Muscle layer of duodenum (tissue), 2 donors: Measurements from ENCODE around the gene KSR2.
"Not testable (repeated sequence)": the region's sequence is repeated elsewhere in the genome, so short reads cannot be mapped to it uniquely, and the experiment has no call there.

Experiments used
- H3K27ac ChIP-seq: one replicate; pipeline ENCODE4 v1.7.0; 2013; ENCODE audit warnings: mild to moderate bottlenecking, low read length
- H3K27me3 ChIP-seq: one replicate; pipeline ENCODE4 v1.7.0; 2013; ENCODE audit warnings: low read depth, mild to moderate bottlenecking, control low read depth, low read length
- H3K36me3 ChIP-seq, 2 donors: one replicate each; pipeline ENCODE4 v1.7.0; 2013; ENCODE audit warnings: low read length in 2 of 2, control low read depth in 1 of 2, mild to moderate bottlenecking in 1 of 2; ENCODE audit not compliant: insufficient read depth in 2 of 2, control insufficient read depth in 1 of 2
- H3K4me1 ChIP-seq, 2 donors: one replicate each; pipeline ENCODE4 v1.7.0; 2013; ENCODE audit warnings: low read length in 2 of 2, mild to moderate bottlenecking in 2 of 2, control low read depth in 1 of 2, moderate library complexity in 1 of 2; ENCODE audit not compliant: insufficient read depth in 2 of 2, control insufficient read depth in 1 of 2
- H3K4me3 ChIP-seq, 2 donors: one replicate each; pipeline ENCODE4 v1.7.0; 2013; ENCODE audit warnings: low read length in 2 of 2, low read depth in 1 of 2, mild to moderate bottlenecking in 1 of 2
- H3K9me3 ChIP-seq, 2 donors: one replicate each; pipeline ENCODE4 v1.7.0; 2013; ENCODE audit warnings: low read length in 2 of 2, control low read depth in 1 of 2, mild to moderate bottlenecking in 1 of 2; ENCODE audit not compliant: control insufficient read depth in 1 of 2
- donor health status: healthy.

Gene KSR2

GRCh38 chr12:117774941-117775775 is 193.6 kb downstream of the KSR2 start:
- Histone ChIP-seq H3K27me3 (no peaks in the 10 kb centered on the region), H3K4me3 (no peak overlapping the region), H3K27ac (no peak overlapping the region), H3K4me1 (no peaks in the 10 kb centered on the region), H3K9me3 (no peaks in the 10 kb centered on the region), H3K36me3 (no peaks in the 10 kb centered on the region)

DNA sequence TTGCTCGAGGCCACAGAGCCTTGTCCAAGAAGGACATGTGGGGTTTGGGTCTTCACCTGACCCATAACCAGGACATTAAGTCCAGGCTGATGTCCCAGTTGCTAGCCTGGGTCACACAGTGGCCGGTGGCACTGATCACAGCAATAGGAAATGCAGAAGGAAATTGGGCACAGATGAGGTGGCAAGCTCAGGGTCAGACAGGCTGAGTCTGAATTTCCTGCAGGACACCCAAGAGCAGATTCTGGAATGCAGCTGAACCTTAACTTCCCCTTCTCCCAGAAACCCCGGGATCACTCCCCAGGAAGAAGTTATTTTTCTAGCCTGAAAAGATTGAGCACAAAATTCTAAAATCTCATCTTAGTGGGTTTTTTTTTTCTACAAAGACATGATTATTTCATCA is 199.9 kb downstream of the KSR2 start:
- H3K27ac ChIP-seq: no peak overlapping the region
- no peaks in the 10 kb centered on the region for H3K36me3 ChIP-seq
- H3K9me3 ChIP-seq: peaks cover 0 to 12% of the 10 kb centered on the region in 2 donors
- H3K27me3 ChIP-seq: no peaks in the 10 kb centered on the region
- H3K4me1 ChIP-seq: no peaks in the 10 kb centered on the region
- no peak overlapping the region for H3K4me3 ChIP-seq

DNA sequence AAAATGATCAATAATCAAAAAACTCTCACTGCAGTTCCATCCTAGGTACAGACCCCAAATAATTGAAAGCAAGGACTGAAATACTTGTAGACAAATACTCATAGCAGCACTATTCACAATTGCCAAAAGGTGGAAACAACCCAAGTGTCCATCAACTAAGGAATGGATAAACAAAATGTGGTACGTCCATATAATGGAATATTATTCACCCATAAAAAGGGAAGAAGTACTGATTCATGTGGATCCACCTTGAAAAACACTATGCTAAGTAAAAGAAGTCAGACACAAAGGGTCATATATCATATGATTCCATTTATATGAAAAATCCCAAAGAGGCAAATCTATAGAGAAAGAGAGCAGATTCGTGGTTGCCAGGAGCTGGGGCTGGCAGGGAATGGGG is 202.8 kb downstream of the KSR2 start:
- Histone ChIP-seq H3K9me3 (peaks cover 0 to 12% of the 10 kb centered on the region in 2 donors), H3K4me3 (peak overlapping the region in 1 of 2 donors; percentile 7), H3K4me1 (no peaks in the 10 kb centered on the region), H3K27ac (no peak overlapping the region), H3K27me3 (no peaks in the 10 kb centered on the region), H3K36me3 (no peaks in the 10 kb centered on the region)

- Histone ChIP-seq H3K27me3 (no peaks in the 10 kb centered on the region), H3K4me1 (no peaks in the 10 kb centered on the region), H3K4me3 (no peak overlapping the region), H3K27ac (no peak overlapping the region), H3K36me3 (no peaks in the 10 kb centered on the region), H3K9me3 (peaks cover 0 to 12% of the 10 kb centered on the region in 2 donors)
These were observed 206.6 kb downstream of the KSR2 start for GRCh38 chr12:117762143-117762542.

- Histone ChIP-seq H3K9me3 (peaks cover 0 to 11% of the 10 kb centered on the region in 2 donors), H3K4me3 (no peak overlapping the region), H3K27ac (no peak overlapping the region), H3K4me1 (no peaks in the 10 kb centered on the region), H3K36me3 (no peaks in the 10 kb centered on the region), H3K27me3 (no peaks in the 10 kb centered on the region)
These were observed 207.2 kb downstream of the KSR2 start for GRCh38 chr12:117761528-117762100.

GRCh38 chr12:117760990-117761389 is 207.8 kb downstream of the KSR2 start:
- peaks cover 0 to 4% of the 10 kb centered on the region in 2 donors for H3K9me3 ChIP-seq
- no peaks in the 10 kb centered on the region for H3K36me3 ChIP-seq
- H3K4me1 ChIP-seq: no peaks in the 10 kb centered on the region
- no peak overlapping the region for H3K4me3 ChIP-seq
- H3K27ac ChIP-seq: no peak overlapping the region
- no peaks in the 10 kb centered on the region for H3K27me3 ChIP-seq

GRCh38 chr12:117750657-117751056 is 218.1 kb downstream of the KSR2 start:
- Histone ChIP-seq H3K4me3 (no peak overlapping the region), H3K4me1 (no peaks in the 10 kb centered on the region), H3K27ac (no peak overlapping the region), H3K27me3 (no peaks in the 10 kb centered on the region), H3K9me3 (no peaks in the 10 kb centered on the region), H3K36me3 (no peaks in the 10 kb centered on the region)

DNA sequence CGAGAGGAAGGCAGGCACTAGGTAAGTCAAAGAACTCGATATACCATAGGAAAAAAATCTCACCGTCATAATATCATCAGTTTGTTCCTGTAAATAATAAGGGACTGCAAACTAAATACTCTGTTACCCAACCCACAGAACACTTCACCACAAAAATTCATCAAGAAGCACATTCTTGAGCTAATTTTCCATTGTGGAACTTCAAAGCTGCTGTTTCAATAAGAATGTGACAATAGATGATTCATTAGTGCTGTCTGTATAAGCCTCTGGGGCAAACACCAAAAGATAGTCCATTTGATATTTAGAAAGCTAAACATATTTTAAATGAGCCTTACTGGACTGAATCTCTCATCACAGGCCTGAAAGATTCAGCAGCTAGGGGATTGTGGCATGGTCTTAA is 219.4 kb downstream of the KSR2 start:
- Histone ChIP-seq H3K4me3 (no peak overlapping the region), H3K27ac (no peak overlapping the region), H3K9me3 (no peaks in the 10 kb centered on the region)

GRCh38 chr12:117746358-117746757 is 222.4 kb downstream of the KSR2 start:
- H3K27ac ChIP-seq, H3K4me1 ChIP-seq, H3K36me3 ChIP-seq, H3K27me3 ChIP-seq, H3K4me3 ChIP-seq, H3K9me3 ChIP-seq: not testable (repeated sequence)

More for the DNA sequence above, 219.4 kb downstream of the KSR2 start:
- H3K4me1 ChIP-seq: no peaks in the 10 kb centered on the region
- no peaks in the 10 kb centered on the region for H3K36me3 ChIP-seq
- H3K27me3 ChIP-seq: no peaks in the 10 kb centered on the region

GRCh38 chr12:117744418-117744817 is 224.4 kb downstream of the KSR2 start:
- no peak overlapping the region for H3K4me3 ChIP-seq
- H3K4me1 ChIP-seq: no peaks in the 10 kb centered on the region
- H3K27ac ChIP-seq: no peak overlapping the region
- no peaks in the 10 kb centered on the region for H3K27me3 ChIP-seq
- no peaks in the 10 kb centered on the region for H3K36me3 ChIP-seq
- H3K9me3 ChIP-seq: no peaks in the 10 kb centered on the region

DNA sequence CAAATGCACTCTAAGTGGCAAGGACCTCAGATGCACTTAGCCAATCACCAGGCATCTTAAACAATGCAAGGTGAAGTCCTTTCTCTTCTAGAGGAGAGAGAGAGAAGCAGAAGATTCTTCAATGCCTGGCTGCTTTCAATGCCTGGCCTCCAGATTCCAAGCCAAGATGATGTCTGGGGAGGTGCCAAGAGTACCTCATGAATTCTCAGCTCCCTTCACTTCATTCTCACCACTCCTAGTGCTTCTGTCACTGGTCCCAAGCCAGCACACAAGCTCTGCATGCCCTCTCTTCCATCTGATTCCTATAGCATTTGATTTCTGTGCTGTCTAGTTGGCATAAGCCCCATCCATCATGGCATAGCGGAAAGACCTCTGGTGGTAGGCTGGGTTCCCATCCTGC is 225.0 kb downstream of the KSR2 start:
- H3K4me3 ChIP-seq: no peak overlapping the region
- H3K4me1 ChIP-seq: no peaks in the 10 kb centered on the region
- H3K36me3 ChIP-seq: no peaks in the 10 kb centered on the region
- no peak overlapping the region for H3K27ac ChIP-seq
- H3K27me3 ChIP-seq: no peaks in the 10 kb centered on the region
- no peaks in the 10 kb centered on the region for H3K9me3 ChIP-seq
